H1 (cell line): Measurements from ENCODE around the gene PHACTR2. TPM values are rescaled to one million over a fixed set of nuclear protein-coding genes. Genes with fewer than 3 reads are reported as not detected.

Experiments
- ATF3 ChIP-seq: IDR thresholded peaks from 2 replicates; pipeline ENCODE4 v1.6.1; 2011; ENCODE audit warnings: low read depth, mild to moderate bottlenecking, low read length; ENCODE audit not compliant: insufficient read depth
- CEBPB ChIP-seq: IDR thresholded peaks from 2 replicates; pipeline ENCODE4 v1.6.1; 2012; ENCODE audit warnings: low read depth, low read length
- CHD7 ChIP-seq: fragments of 300-600 bp; sonication (generic); IDR thresholded peaks from 2 replicates; pipeline ENCODE4 v1.7.1; 2012; ENCODE audit warnings: low read length, moderate library complexity, mild to moderate bottlenecking, inconsistent platforms; ENCODE audit not compliant: insufficient replicate concordance
- EGR1 ChIP-seq: IDR thresholded peaks from 2 replicates; pipeline ENCODE4 v1.6.1; 2011; ENCODE audit warnings: low read depth, low read length, borderline replicate concordance
- EZH2 ChIP-seq: fragments of 200-600 bp; sonication (generic); IDR thresholded peaks from 2 replicates; pipeline ENCODE4 v1.7.1; 2012; ENCODE audit warnings: low read depth, mild to moderate bottlenecking, moderate library complexity, low read length, inconsistent platforms; ENCODE audit not compliant: severe bottlenecking
- NANOG ChIP-seq: IDR thresholded peaks from 2 replicates; pipeline ENCODE4 v1.6.1; 2011; ENCODE audit warnings: low read length, low read depth, mild to moderate bottlenecking, inconsistent platforms; ENCODE audit not compliant: insufficient read depth, poor library complexity, severe bottlenecking
- RFX5 ChIP-seq: IDR thresholded peaks from 2 replicates; pipeline ENCODE4 v1.6.1; 2011; ENCODE audit warnings: low read depth, low read length, improper control_type of control experiment, borderline replicate concordance
- SP4 ChIP-seq: IDR thresholded peaks from 2 replicates; pipeline ENCODE4 v1.6.1; 2012; ENCODE audit warnings: low read length, inconsistent platforms
- SRF ChIP-seq: IDR thresholded peaks from 2 replicates; pipeline ENCODE4 v1.6.1; 2011; ENCODE audit warnings: mild to moderate bottlenecking, low read depth, low read length, moderate library complexity
- polyA plus RNA-seq, 7 experiments: library from polyadenylated mRNA; depleted of rRNA in 3 of 7; stranded (reverse) in 5 of 7; unstranded in 2 of 7; fragments of >200 nt in 5 of 7; fragments of 200-250 nt in 2 of 7; gene quantifications; 1 replicate in 5 of 7; 2 replicates in 1 of 7; 4 replicates in 1 of 7; pipeline versions ENCODE4 v1.2.1 to v1.2.3, GENCODE V29; 2011 to 2013; ENCODE audit warnings: missing spikeins in 2 of 7, mixed read lengths in 2 of 7
- total RNA-seq: library from RNA; stranded (reverse); fragmentation: NEBNext Ultra II Directional; extraction: Animal tissue kit (Norgen Biotek cat#: 25700); gene quantifications from 2 replicates; pipeline ENCODE4 v1.2.1, GENCODE V29; 2021

The PHACTR2 gene
- total and polyA plus RNA-seq, 2 of the 8 experiments (the other 6 are each of a cell fraction or from before 2014, with no cell fraction given), result 16.9 to 131 TPM

- no peak for TF ChIP-seq SRF
- no peak for TF ChIP-seq EZH2
- no peak for TF ChIP-seq CEBPB
- TF ChIP-seq RFX5, result no peak
- TF ChIP-seq EGR1, result peak; percentile 38; the same call in 1 of the 2 replicates
- no peak for TF ChIP-seq ATF3
- TF ChIP-seq SP4, result peak; percentile 51; the same call in 1 of the 2 replicates
- TF ChIP-seq CHD7, result peak; percentile 91
- TF ChIP-seq NANOG, result peak; percentile 86
Measured at GRCh38 chr6:143746202-143747119, 68.7 kb downstream of the PHACTR2 start (continued).
